ENCODE measurements around the gene TMEM117.

The TMEM117 gene

DNA sequence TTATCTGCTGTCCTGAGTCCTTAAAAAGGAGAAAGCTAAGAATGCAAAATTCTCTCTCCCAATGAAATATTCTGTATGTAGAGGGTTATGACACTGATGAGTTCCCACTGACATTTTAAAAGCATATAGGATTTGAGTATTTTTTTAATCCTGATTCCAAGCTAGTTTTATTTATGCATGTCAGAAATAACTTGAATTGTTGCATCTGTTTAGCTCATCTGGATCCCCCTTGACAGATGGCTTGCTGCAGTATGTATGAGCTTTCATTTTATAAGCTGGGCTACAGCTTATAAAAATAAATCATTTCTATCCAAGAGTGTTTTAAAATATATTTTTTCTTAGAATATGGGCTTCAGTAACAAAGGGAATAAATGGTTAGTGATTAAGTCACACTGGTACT lies 545.0 kb downstream of the TMEM117 start:
- TF ChIP-seq, protein P1, sequence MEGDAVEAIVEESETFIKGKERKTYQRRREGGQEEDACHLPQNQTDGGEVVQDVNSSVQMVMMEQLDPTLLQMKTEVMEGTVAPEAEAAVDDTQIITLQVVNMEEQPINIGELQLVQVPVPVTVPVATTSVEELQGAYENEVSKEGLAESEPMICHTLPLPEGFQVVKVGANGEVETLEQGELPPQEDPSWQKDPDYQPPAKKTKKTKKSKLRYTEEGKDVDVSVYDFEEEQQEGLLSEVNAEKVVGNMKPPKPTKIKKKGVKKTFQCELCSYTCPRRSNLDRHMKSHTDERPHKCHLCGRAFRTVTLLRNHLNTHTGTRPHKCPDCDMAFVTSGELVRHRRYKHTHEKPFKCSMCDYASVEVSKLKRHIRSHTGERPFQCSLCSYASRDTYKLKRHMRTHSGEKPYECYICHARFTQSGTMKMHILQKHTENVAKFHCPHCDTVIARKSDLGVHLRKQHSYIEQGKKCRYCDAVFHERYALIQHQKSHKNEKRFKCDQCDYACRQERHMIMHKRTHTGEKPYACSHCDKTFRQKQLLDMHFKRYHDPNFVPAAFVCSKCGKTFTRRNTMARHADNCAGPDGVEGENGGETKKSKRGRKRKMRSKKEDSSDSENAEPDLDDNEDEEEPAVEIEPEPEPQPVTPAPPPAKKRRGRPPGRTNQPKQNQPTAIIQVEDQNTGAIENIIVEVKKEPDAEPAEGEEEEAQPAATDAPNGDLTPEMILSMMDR (IDR thresholded peaks at IDR 0.05; ENCODE audit: low read depth, low read length) = no peak
- no peak overlapping the region for H3K4me3 ChIP-seq (ENCODE audit: low read depth, low read length)

DNA sequence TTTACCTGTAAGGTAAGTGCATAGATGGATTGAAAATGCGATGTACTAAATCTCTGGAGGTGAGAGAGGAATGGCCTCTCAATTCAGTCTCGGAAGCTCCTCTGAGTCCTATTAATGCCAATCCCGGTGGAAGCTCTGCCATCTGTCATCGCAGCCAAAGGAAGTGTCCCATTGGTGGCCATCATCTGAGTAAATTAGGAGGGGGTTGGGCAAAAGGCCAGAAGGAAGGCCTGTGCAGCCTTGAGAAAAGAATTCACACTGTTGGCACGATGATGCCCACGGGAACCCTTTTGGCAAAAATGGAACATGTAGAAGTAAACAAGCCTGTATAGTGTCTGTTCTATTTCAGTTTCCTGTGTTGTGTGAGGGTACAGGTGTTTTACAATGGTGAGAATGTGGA lies 545.5 kb downstream of the TMEM117 start:
- TF ChIP-seq, protein P1 (IDR thresholded peaks at IDR 0.05; ENCODE audit: low read depth, low read length) = no peak
- H3K4me3 ChIP-seq (ENCODE audit: low read depth, low read length) = no peak overlapping the region

- TF ChIP-seq, protein P1 (IDR thresholded peaks at IDR 0.05; ENCODE audit: low read depth, low read length) = no peak
- no peak overlapping the region for H3K4me3 ChIP-seq (ENCODE audit: low read depth, low read length)
Measured at GRCh38 chr12:44384136-44384535, 548.3 kb downstream of the TMEM117 start.

DNA sequence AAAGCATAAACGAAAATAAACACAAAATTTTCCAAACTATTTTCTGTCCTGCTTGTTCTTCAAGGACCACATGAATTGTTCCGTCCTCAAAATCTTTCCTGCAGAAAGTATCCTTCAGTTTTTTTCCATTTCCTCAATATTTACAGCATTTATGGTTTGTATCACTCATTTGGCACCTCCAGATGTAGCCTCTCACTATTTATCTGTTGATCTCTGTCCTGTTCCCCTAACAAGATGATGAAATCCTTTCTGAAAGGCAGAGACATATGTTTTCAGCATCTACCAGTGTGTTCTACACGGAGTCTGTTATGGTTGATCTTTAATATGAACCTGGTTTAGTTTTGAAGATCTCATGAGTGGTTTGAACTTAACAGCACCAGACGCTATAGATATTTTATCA lies 550.1 kb downstream of the TMEM117 start:
- TF ChIP-seq, protein P1 (IDR thresholded peaks at IDR 0.05; ENCODE audit: low read depth, low read length) = no peak
- no peak overlapping the region for H3K4me3 ChIP-seq (ENCODE audit: low read depth, low read length)

GRCh38 chr12:44387581-44387980 lies 551.7 kb downstream of the TMEM117 start:
- TF ChIP-seq, protein P1 (IDR thresholded peaks at IDR 0.05; ENCODE audit: low read depth, low read length) = no peak
- H3K4me3 ChIP-seq (ENCODE audit: low read depth, low read length) = no peak overlapping the region

DNA sequence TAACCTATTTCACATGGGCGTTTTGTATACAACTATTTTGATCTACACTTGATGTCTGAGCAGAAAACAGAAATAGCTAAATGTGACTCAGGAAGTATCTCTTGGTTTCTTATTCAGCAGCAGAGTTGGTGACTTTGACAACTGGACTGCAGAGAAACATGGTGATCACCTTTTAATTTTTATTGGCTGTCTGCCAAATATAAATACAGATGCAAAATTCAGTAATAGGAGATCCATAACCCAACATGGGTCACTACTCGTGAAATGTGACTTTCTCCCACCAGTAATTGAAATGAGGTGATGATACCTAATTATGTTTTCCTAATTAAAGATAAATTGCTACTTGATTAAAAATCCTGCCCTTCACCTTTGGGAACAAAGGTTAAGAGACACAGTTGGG lies 553.2 kb downstream of the TMEM117 start:
- TF ChIP-seq, protein P1 (IDR thresholded peaks at IDR 0.05; ENCODE audit: low read depth, low read length) = no peak
- H3K4me3 ChIP-seq (ENCODE audit: low read depth, low read length) = no peak overlapping the region

GRCh38 chr12:44389896-44390295 lies 554.0 kb downstream of the TMEM117 start:
- TF ChIP-seq, protein P1 (IDR thresholded peaks at IDR 0.05; ENCODE audit: low read depth, low read length) = no peak
- H3K4me3 ChIP-seq (ENCODE audit: low read depth, low read length) = no peak overlapping the region

Measured in WI38 (cell line).